Fibroblast of skin of right quadriceps (primary cell): ENCODE measurements around the gene GRPEL2.
"Not testable (repeated sequence)": the region's sequence is repeated elsewhere in the genome, so short reads cannot be mapped to it uniquely, and the experiment has no call there.

ENCODE experiments used
- DNase-seq: peaks from one replicate; pipeline ENCODE4 v3.0.0-alpha.2; 2013

Gene GRPEL2

GRCh38 chr5:149379177-149379761 is 34.0 kb downstream of the GRPEL2 start, which contains the start of gene IL17B:
Gene IL17B (minus strand): TSS chr5:149379292. CDS start chr5:149379225, 67 bp downstream.
- no peak for DNase-seq

- no peak for DNase-seq
Observed at GRCh38 chr5:149379818-149380374, 34.6 kb downstream of the GRPEL2 start.

GRCh38 chr5:149380466-149381121 is 35.3 kb downstream of the GRPEL2 start:
- no peak for DNase-seq

- no peak for DNase-seq
Observed at GRCh38 chr5:149381261-149381985, 36.1 kb downstream of the GRPEL2 start.

- DNase-seq, result peak; percentile 70
Observed at GRCh38 chr5:149381986-149382338, 36.7 kb downstream of the GRPEL2 start.

- no peak for DNase-seq
Observed at GRCh38 chr5:149382517-149383220, 37.4 kb downstream of the GRPEL2 start.

GRCh38 chr5:149383399-149383798 is 38.1 kb downstream of the GRPEL2 start:
- no peak for DNase-seq

GRCh38 chr5:149386166-149386565 is 40.9 kb downstream of the GRPEL2 start:
- DNase-seq, result no peak

GRCh38 chr5:149387081-149387631 is 41.9 kb downstream of the GRPEL2 start:
- peak; percentile 64 for DNase-seq

- peak; percentile 54 for DNase-seq
Observed at GRCh38 chr5:149387982-149388381, 42.7 kb downstream of the GRPEL2 start.

GRCh38 chr5:149388498-149389190 is 43.3 kb downstream of the GRPEL2 start:
- no peak for DNase-seq

GRCh38 chr5:149389552-149390495 is 44.5 kb downstream of the GRPEL2 start:
- no peak for DNase-seq

- DNase-seq, result not testable (repeated sequence)
Observed at GRCh38 chr5:149391076-149391475, 45.8 kb downstream of the GRPEL2 start.

- no peak for DNase-seq
Observed at GRCh38 chr5:149391524-149391923, 46.2 kb downstream of the GRPEL2 start.

GRCh38 chr5:149392718-149393117 is 47.4 kb downstream of the GRPEL2 start:
- peak; percentile 81 for DNase-seq

GRCh38 chr5:149394996-149395395 is 49.7 kb downstream of the GRPEL2 start:
- DNase-seq, result not testable (repeated sequence)

GRCh38 chr5:149397530-149397929 is 52.2 kb downstream of the GRPEL2 start:
- DNase-seq, result peak; percentile 98

GRCh38 chr5:149398747-149399266 is 53.5 kb downstream of the GRPEL2 start:
- not testable (repeated sequence) for DNase-seq

- DNase-seq, result peak; percentile 32
Observed at GRCh38 chr5:149399775-149400174, 54.5 kb downstream of the GRPEL2 start.

- no peak for DNase-seq
Observed at GRCh38 chr5:149400304-149400703, 55.0 kb downstream of the GRPEL2 start.

- no peak for DNase-seq
Observed at GRCh38 chr5:149401051-149401450, 55.8 kb downstream of the GRPEL2 start.
